MM.1S (cell line): ENCODE measurements around the gene KRTAP4-5.
"Not testable (repeated sequence)": the region's sequence is repeated elsewhere in the genome, so short reads cannot be mapped to it uniquely, and the experiment has no call there.

ENCODE experiments used
- DNase-seq: peaks from one replicate; pipeline ENCODE4 v3.0.0-alpha.2; 2015
- H2AFZ ChIP-seq: fragments of 300-600 bp; sonication (generic); 2 replicates; pipeline ENCODE4 v1.6.0; 2016; ENCODE audit warnings: antibody characterized with exemption, low read length
- H3F3A ChIP-seq: fragments of 300-600 bp; sonication (generic); 2 replicates; pipeline ENCODE4 v1.6.1; 2016; ENCODE audit warnings: mild to moderate bottlenecking, antibody characterized with exemption, low read length, moderate library complexity, mixed read lengths; ENCODE audit not compliant: insufficient read depth
- H3K27ac ChIP-seq: fragments of 300-600 bp; sonication (generic); 2 replicates; pipeline ENCODE4 v1.5.1; 2016; ENCODE audit warnings: mild to moderate bottlenecking, low read length
- H3K27me3 ChIP-seq: fragments of 300-600 bp; sonication (generic); replicated peaks from 2 replicates; pipeline ENCODE4 v1.6.0; 2016; ENCODE audit warnings: low read length; ENCODE audit not compliant: insufficient read depth
- H3K36me3 ChIP-seq: fragments of 300-600 bp; sonication (generic); replicated peaks from 2 replicates; pipeline ENCODE4 v1.6.1; 2016; ENCODE audit warnings: mild to moderate bottlenecking, low read length, mixed read lengths; ENCODE audit not compliant: insufficient read depth
- H3K4me1 ChIP-seq: fragments of 300-600 bp; sonication (generic); 2 replicates; pipeline ENCODE4 v1.6.1; 2016; ENCODE audit warnings: low read length, mixed read lengths
- H3K4me2 ChIP-seq: fragments of 300-600 bp; sonication (generic); 2 replicates; pipeline ENCODE4 v1.6.0; 2016; ENCODE audit warnings: low read depth, low read length
- H3K4me3 ChIP-seq: fragments of 300-600 bp; sonication (generic); 2 replicates; pipeline ENCODE4 v1.5.1; 2016; ENCODE audit warnings: low read length, mixed read lengths
- H3K79me2 ChIP-seq: fragments of 300-600 bp; sonication (generic); 2 replicates; pipeline ENCODE4 v1.6.1; 2016; ENCODE audit warnings: mixed run types, low read length, mixed read lengths
- H3K9ac ChIP-seq: fragments of 300-600 bp; sonication (generic); 2 replicates; pipeline ENCODE4 v1.6.1; 2016; ENCODE audit warnings: low read length, mixed read lengths
- H3K9me2 ChIP-seq: fragments of 300-600 bp; sonication (generic); replicated peaks from 2 replicates; pipeline ENCODE4 v1.6.1; 2016; ENCODE audit warnings: mild to moderate bottlenecking, low read length, mixed read lengths; ENCODE audit not compliant: insufficient read depth
- H3K9me3 ChIP-seq: fragments of 300-600 bp; sonication (generic); replicated peaks from 2 replicates; pipeline ENCODE4 v1.6.1; 2016; ENCODE audit warnings: mild to moderate bottlenecking, low read length, mixed read lengths; ENCODE audit not compliant: insufficient read depth
- H4K20me1 ChIP-seq: fragments of 300-600 bp; sonication (generic); 2 replicates; pipeline ENCODE4 v1.6.1; 2016; ENCODE audit warnings: mild to moderate bottlenecking, low read length, moderate library complexity, mixed read lengths; ENCODE audit not compliant: insufficient read depth
- CTCF ChIP-seq: fragments of 300-600 bp; sonication (generic); IDR thresholded peaks from 2 replicates; pipeline ENCODE4 v1.5.1; 2016; ENCODE audit warnings: antibody characterized with exemption, low read length, mixed read lengths
- EZH2 ChIP-seq: fragments of 300-600 bp; sonication (generic); optimal IDR thresholded peaks from 2 replicates; pipeline ENCODE3; 2017; ENCODE audit warnings: low read depth, mild to moderate bottlenecking, antibody characterized with exemption, low read length, mixed read lengths
- EZH2phosphoT487 ChIP-seq: fragments of 300-600 bp; sonication (generic); IDR thresholded peaks from 2 replicates; pipeline ENCODE4 v1.6.1; 2018; ENCODE audit warnings: antibody characterized with exemption, low read length

Gene KRTAP4-5

GRCh38 chr17:41103896-41104295, 45.7 kb downstream of the KRTAP4-5 start:
- Histone ChIP-seq H3K9ac (no peak overlapping the region), H3K9me3 (no peaks in the 10 kb centered on the region), H3K27ac (no peak overlapping the region), H3K27me3 (no peaks in the 10 kb centered on the region), H2AFZ (no peak overlapping the region), H3K36me3 (no peaks in the 10 kb centered on the region), H3K79me2 (no peaks in the 10 kb centered on the region), H3K4me3 (no peak overlapping the region), H4K20me1 (no peaks in the 10 kb centered on the region), H3K4me1 (no peaks in the 10 kb centered on the region), H3F3A (no peaks in the 10 kb centered on the region), H3K9me2 (no peaks in the 10 kb centered on the region), H3K4me2 (no peak overlapping the region)
- no peak for DNase-seq
- no peak for TF ChIP-seq CTCF
- TF ChIP-seq EZH2 = no peak
- TF ChIP-seq EZH2phosphoT487 = no peak

GRCh38 chr17:41101586-41102259, 47.9 kb downstream of the KRTAP4-5 start, which contains the start of gene KRTAP4-16:
KRTAP4-16 (minus strand) TSS chr17:41102209; CDS start chr17:41102209, 0 bp downstream.
- DNase-seq = no peak
- Histone ChIP-seq H3K36me3 (no peaks in the 10 kb centered on the region), H3K79me2 (no peaks in the 10 kb centered on the region), H3K27me3 (no peaks in the 10 kb centered on the region), H3K4me2 (no peak within 1 kb of the TSS), H4K20me1 (no peaks in the 10 kb centered on the region), H3F3A (no peaks in the 10 kb centered on the region), H3K9ac (no peak within 1 kb of the TSS), H3K9me2 (no peaks in the 10 kb centered on the region), H3K9me3 (no peaks in the 10 kb centered on the region), H3K27ac (no peak within 1 kb of the TSS), H3K4me1 (no peaks in the 10 kb centered on the region), H3K4me3 (no peak within 1 kb of the TSS), H2AFZ (no peak within 1 kb of the TSS)
- no peak for TF ChIP-seq EZH2phosphoT487
- no peak for TF ChIP-seq CTCF
- TF ChIP-seq EZH2 = no peak

GRCh38 chr17:41099682-41100480, 49.7 kb downstream of the KRTAP4-5 start:
- not testable (repeated sequence) for H3K27ac ChIP-seq, H3K9me3 ChIP-seq, H3K27me3 ChIP-seq, H3K36me3 ChIP-seq, DNase-seq, H3K9ac ChIP-seq, H3K4me2 ChIP-seq, H3K79me2 ChIP-seq, H3K4me3 ChIP-seq, H3K4me1 ChIP-seq, H3F3A ChIP-seq, H4K20me1 ChIP-seq, H2AFZ ChIP-seq, H3K9me2 ChIP-seq
